Measurements from ENCODE around the gene CST4.

GRCh38 chr20:23664954-23665353 is 23.9 kb downstream of the CST4 start:
- TF ChIP-seq EZH2 (IDR thresholded peaks at IDR 0.05; ENCODE audit: borderline replicate concordance, low read depth, low read length, severe bottlenecking) (no peak), CTCF (IDR thresholded peaks at IDR 0.05; ENCODE audit: extremely low read depth in 1 of 2, insufficient read depth in 1 of 2, low read depth in 1 of 2, low read length in 2 of 2) (no peak)
